ENCODE results near the gene PANK4. TPM values are rescaled to one million over a fixed set of nuclear protein-coding genes. Genes with fewer than 3 reads are reported as not detected.

Gene PANK4
- total RNA-seq, 1 experiment from 2014 or later = 22.1 TPM

DNA sequence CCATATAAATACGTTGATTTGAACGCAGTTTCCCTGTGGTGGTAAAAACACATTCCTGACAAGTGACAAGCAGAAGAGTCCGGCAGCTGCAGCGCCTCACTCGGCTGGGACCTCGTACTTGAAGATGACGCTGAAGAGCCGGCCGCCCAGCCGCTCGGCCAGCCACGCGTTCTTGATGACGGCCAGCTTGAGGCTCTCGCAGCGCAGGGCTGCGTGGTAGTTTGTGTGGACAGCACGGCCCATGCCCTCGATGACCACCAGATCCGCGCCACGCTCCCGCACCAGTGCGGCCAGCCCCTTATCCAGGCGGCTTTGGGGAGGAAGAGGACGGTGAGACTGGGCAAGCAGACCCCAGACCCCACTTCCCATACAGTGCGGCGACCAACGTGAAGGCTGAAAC lies 17.6 kb downstream of the PANK4 start:
- ChIA-PET CTCF (no interaction called here), POLR2A (interaction anchor here (0.9 to 1.1 kb wide), 2 partner anchors 25 to 26 kb away, joined by 3 to 4 read pairs; no protein-coding TSS in a partner anchor)
- Mint-ChIP-seq H3K4me1 (ENCODE audit: insufficient read depth, unreplicated experiment) (no peaks in the 10 kb centered on the region), H3K4me3 (ENCODE audit: unreplicated experiment) (no peak overlapping the region), H3K27me3 (ENCODE audit: insufficient read depth, unreplicated experiment) (no peaks in the 10 kb centered on the region), H3K27ac (ENCODE audit: low read depth, unreplicated experiment) (no peak overlapping the region), H3K36me3 (ENCODE audit: insufficient read depth, unreplicated experiment) (peaks cover 36% of the 10 kb centered on the region), H3K9me3 (ENCODE audit: unreplicated experiment) (no peaks in the 10 kb centered on the region)
- no TSS peak for BruUV-seq (replicated peaks)
- intact Hi-C loops (cut with micrococcal nuclease) = no loop called here
- TF ChIP-seq, protein P1, sequence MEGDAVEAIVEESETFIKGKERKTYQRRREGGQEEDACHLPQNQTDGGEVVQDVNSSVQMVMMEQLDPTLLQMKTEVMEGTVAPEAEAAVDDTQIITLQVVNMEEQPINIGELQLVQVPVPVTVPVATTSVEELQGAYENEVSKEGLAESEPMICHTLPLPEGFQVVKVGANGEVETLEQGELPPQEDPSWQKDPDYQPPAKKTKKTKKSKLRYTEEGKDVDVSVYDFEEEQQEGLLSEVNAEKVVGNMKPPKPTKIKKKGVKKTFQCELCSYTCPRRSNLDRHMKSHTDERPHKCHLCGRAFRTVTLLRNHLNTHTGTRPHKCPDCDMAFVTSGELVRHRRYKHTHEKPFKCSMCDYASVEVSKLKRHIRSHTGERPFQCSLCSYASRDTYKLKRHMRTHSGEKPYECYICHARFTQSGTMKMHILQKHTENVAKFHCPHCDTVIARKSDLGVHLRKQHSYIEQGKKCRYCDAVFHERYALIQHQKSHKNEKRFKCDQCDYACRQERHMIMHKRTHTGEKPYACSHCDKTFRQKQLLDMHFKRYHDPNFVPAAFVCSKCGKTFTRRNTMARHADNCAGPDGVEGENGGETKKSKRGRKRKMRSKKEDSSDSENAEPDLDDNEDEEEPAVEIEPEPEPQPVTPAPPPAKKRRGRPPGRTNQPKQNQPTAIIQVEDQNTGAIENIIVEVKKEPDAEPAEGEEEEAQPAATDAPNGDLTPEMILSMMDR (IDR thresholded peaks at IDR 0.05; ENCODE audit: unreplicated experiment) = no peak
- DNase-seq (ENCODE audit: unreplicated experiment) = no peak

DNA sequence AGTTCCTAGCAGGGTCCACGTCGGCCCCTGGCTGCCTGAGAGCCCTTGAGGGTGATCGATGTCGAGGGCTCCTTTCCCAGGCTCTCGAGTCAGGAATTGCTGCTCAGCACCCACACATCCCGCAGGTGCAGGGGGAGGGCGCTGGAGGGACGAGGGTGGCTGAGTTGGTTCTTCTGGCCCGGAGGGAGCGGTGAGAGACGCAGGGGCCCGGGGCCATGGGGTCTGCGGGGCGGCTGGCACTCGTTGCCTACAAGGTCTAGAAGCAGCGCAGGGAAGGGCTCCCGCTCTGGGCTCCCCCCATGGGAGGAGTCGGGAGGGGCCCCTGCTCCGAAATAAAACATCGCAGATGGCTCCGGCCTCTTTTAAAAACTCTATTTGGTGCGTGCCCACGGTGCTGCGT lies 18.2 kb downstream of the PANK4 start:
- no peaks in the 10 kb centered on the region for H3K27me3 Mint-ChIP-seq (ENCODE audit: insufficient read depth, unreplicated experiment)
- H3K9me3 Mint-ChIP-seq (ENCODE audit: unreplicated experiment) = no peaks in the 10 kb centered on the region
- ChIA-PET POLR2A (interaction anchor here (0.9 kb wide), 1 partner anchor 25 kb away, joined by 4 read pairs; no protein-coding TSS in a partner anchor), CTCF (interaction anchor here (1.2 kb wide), 1 partner anchor 17 kb away, joined by 3 read pairs; no protein-coding TSS in a partner anchor)
- H3K4me1 Mint-ChIP-seq (ENCODE audit: insufficient read depth, unreplicated experiment) = no peaks in the 10 kb centered on the region
- TF ChIP-seq, protein P1 (IDR thresholded peaks at IDR 0.05; ENCODE audit: unreplicated experiment) = no peak
- no peak overlapping the region for H3K4me3 Mint-ChIP-seq (ENCODE audit: unreplicated experiment)
- intact Hi-C loops (cut with micrococcal nuclease) = no loop called here
- no peak overlapping the region for H3K27ac Mint-ChIP-seq (ENCODE audit: low read depth, unreplicated experiment)
- DNase-seq (ENCODE audit: unreplicated experiment) = no peak
- H3K36me3 Mint-ChIP-seq (ENCODE audit: insufficient read depth, unreplicated experiment) = peaks cover 38% of the 10 kb centered on the region
- BruUV-seq (replicated peaks) = no TSS peak

DNA sequence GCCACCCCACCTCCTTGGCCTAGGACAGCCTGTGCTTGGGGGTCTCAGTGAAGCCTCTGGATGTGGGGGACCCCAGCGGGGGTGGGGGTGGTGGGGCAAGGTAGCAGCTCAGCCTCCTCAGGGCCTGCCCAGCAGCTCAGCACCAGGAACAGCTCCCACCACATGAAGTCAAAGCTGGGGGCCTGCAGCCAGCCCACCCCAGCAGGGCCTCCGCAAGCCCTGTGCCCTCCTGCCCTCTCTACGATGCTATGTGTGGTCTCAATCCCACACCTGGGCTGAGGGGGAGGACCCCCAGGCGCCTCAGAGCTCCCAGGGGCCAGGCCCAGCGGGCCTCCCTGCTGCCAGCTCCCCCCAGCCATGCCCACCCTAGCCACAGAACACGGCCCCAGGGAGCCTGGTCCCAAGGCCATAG lies 18.6 kb downstream of the PANK4 start:
- no TSS peak for BruUV-seq (replicated peaks)
- Mint-ChIP-seq H3K9me3 (ENCODE audit: unreplicated experiment) (no peaks in the 10 kb centered on the region), H3K4me1 (ENCODE audit: insufficient read depth, unreplicated experiment) (no peaks in the 10 kb centered on the region), H3K27ac (ENCODE audit: low read depth, unreplicated experiment) (no peak overlapping the region), H3K27me3 (ENCODE audit: insufficient read depth, unreplicated experiment) (no peaks in the 10 kb centered on the region), H3K36me3 (ENCODE audit: insufficient read depth, unreplicated experiment) (peaks cover 39% of the 10 kb centered on the region), H3K4me3 (ENCODE audit: unreplicated experiment) (no peak overlapping the region)
- intact Hi-C loops (cut with micrococcal nuclease) = no loop called here
- TF ChIP-seq, protein P1 (IDR thresholded peaks at IDR 0.05; ENCODE audit: unreplicated experiment) = no peak
- no peak for DNase-seq (ENCODE audit: unreplicated experiment)
- ChIA-PET CTCF (interaction anchor here (0.7 to 1.2 kb wide), 3 partner anchors 17 to 299 kb away, joined by 3 read pairs; no protein-coding TSS in a partner anchor), POLR2A (interaction anchor here (1.0 kb wide), 1 partner anchor 18 kb away, joined by 5 read pairs; no protein-coding TSS in a partner anchor)

DNA sequence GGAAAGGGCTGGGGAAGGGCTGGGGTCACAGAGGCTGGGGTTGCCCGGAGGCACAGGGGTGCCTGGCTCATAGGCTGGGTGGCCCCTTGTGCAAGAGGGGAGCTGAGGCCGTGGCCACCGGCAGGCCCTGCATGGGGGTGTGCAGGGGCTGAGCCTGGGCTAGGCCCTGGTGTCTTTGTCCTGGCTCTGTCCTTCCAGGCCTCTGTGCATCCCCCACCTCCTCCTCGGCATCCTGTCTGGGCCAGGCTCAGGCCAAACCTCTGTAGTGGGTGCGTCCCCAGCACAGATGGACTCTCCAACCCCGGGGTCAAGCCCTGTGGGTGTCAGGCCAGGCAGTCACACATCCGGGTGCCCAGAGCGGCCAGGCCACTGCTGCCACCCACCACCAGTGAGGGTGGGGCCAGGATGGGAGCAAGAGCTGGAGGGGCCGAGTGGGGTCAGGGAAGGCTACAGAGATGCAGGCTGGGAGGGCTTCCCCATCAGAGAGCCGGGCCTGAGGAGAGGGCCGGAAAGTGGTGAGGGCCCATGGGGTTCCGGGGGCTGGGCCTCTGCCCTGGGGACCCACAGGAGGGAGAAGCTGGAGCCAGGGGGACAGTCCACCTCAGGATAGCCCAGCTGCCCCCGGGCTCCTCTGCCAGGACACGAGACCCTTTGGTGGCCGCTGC lies 19.4 kb downstream of the PANK4 start:
- H3K36me3 Mint-ChIP-seq (ENCODE audit: insufficient read depth, unreplicated experiment) = peaks cover 39% of the 10 kb centered on the region
- no peaks in the 10 kb centered on the region for H3K27me3 Mint-ChIP-seq (ENCODE audit: insufficient read depth, unreplicated experiment)
- ChIA-PET POLR2A (interaction anchor here (1.0 kb wide), 1 partner anchor 18 kb away, joined by 5 read pairs; no protein-coding TSS in a partner anchor), CTCF (interaction anchor here (0.7 to 1.2 kb wide), 4 partner anchors 18 to 298 kb away, joined by 3 to 4 read pairs (median 3); no protein-coding TSS in a partner anchor)
- no peaks in the 10 kb centered on the region for H3K9me3 Mint-ChIP-seq (ENCODE audit: unreplicated experiment)
- BruUV-seq (replicated peaks) = no TSS peak
- H3K27ac Mint-ChIP-seq (ENCODE audit: low read depth, unreplicated experiment) = no peak overlapping the region
- no peak overlapping the region for H3K4me3 Mint-ChIP-seq (ENCODE audit: unreplicated experiment)
- no peaks in the 10 kb centered on the region for H3K4me1 Mint-ChIP-seq (ENCODE audit: insufficient read depth, unreplicated experiment)
- no peak for DNase-seq (ENCODE audit: unreplicated experiment)
- intact Hi-C loops (cut with micrococcal nuclease) = no loop called here
- TF ChIP-seq, protein P1 (IDR thresholded peaks at IDR 0.05; ENCODE audit: unreplicated experiment) = no peak
